Sciatic nerve (tissue), 2 donors: ENCODE results near the gene MGAT4A. TPM values are rescaled to one million over a fixed set of nuclear protein-coding genes. Genes with fewer than 3 reads are reported as not detected.
"Not testable (repeated sequence)": the region's sequence is repeated elsewhere in the genome, so short reads cannot be mapped to it uniquely, and the experiment has no call there.

Experiments
- ATAC-seq: fragments of 200-7000 bp; cut with Tn5 transposase; one replicate; pipeline ENCODE4 v1.9.1; 2020; ENCODE audit warnings: mild to moderate bottlenecking, moderate library complexity
- DNase-seq: peaks from one replicate; pipeline ENCODE4 v3.0.0-alpha.2; 2020; ENCODE audit warnings: low spot score
- intact Hi-C: fragments of 100-400 bp; cut with DNase I; formaldehyde crosslinking; loops from one replicate; pipeline ENCODE4 v1.14.2; 2022
- total RNA-seq: library from RNA; stranded (reverse); fragmentation: NEBNext Ultra II Directional; extraction: Animal tissue kit (Norgen Biotek cat#: 25700); gene quantifications from one replicate; pipeline ENCODE4 v1.2.1, GENCODE V29; 2021
- donor health status: DM: no; HTN: no; CAD: no.
- donor health status: DM: no; HTN: no; CAD: no.

MGAT4A gene
- total RNA-seq, 1 donor from 2014 or later = 46.0 TPM

DNA sequence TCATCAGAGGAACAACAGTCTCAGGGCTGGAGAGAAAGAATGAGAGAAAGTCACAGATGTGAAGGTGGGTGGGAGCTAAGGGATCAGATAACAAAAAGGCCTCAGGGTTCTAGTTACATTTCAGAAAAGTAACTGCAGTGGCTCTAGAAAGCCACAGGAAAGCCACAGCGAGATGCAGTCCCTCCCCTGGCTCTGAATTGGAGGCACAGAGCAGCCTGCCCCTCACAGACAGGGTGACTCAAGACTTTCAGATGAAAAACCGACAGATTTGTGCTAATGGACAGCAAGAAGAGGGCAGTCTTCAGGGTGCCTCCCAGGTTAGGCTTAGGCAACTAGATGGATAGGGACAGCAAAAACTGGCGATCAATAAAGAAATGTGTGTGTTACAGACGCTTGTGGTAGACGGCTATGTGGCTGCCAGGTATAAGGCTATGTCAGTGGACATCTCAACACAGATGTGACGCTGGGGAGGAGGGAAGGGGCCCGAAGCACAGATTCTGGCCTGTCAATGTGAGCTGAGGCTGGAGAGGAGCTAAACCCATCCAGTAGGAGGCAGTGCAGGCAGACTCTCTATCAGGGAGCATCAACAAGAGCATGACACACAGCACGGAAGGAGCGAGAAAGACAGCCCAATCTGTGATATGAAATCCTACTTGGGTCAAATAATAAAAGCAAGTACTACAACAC is 96.4 kb downstream of the MGAT4A start:
- intact Hi-C loops = no loop called here
- DNase-seq = no peak
- ATAC-seq = no peak

DNA sequence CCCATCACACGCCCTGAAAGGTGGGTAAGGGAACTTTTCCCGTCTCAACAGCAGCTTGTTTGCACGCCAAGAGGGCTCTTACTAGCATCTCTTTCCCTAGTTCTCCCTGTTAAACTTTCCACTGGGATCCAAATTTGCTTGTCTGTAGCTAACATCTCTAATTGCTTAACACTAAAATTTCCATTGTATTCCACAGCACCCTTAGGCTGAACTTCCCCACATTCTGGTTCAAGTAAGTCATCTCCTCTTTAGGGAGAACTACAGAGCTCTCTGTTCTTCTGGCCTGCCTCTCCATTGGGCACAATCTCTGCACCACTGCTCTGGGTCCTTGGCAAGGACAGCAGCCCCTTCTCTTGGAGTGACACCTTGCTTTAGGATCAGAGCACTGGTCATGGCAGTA is 98.6 kb downstream of the MGAT4A start:
- intact Hi-C loops = no loop called here
- DNase-seq (no peak), ATAC-seq (no peak)

DNA sequence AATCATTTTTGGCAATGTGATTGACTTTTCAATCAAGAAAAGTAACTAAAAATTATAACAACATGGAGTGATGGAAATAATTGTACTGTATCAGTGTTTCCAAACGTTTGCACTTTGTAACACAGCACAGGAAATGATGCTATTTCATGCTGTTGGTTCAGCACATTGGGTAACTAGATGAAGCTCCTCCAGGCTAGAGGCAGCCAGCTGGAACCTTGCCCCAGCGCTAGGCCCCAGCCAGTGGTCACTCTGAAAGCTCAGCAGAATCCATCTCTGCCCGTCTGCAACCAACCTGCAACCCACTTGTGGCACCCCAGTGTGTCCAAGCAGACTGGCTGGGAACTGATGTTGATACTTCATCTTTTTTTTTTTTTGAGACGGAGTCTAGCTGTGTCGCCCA is 107.3 kb downstream of the MGAT4A start:
- DNase-seq (peak; percentile 74), ATAC-seq (peak; percentile 66)
- intact Hi-C loops = no loop called here

DNA sequence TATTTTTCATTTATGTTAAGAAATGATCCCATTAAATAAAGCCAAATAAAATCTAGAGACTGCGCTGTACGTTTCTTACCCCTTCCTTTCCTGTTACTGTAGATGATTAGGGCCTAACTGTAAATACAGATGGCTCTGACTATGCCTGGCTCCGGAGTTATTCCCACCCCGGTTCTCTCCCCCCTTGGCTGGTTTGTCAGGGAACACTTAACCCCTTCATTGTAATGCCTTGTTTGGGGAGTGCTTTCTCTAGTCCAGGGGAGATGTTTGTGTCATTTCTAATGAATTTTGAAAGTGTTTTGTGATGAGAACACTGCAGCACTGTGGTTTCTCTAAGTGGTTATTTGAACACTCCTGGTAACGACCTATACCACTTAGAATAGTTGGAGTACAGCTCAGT is 113.8 kb downstream of the MGAT4A start:
- no peak for DNase-seq
- no peak for ATAC-seq

DNA sequence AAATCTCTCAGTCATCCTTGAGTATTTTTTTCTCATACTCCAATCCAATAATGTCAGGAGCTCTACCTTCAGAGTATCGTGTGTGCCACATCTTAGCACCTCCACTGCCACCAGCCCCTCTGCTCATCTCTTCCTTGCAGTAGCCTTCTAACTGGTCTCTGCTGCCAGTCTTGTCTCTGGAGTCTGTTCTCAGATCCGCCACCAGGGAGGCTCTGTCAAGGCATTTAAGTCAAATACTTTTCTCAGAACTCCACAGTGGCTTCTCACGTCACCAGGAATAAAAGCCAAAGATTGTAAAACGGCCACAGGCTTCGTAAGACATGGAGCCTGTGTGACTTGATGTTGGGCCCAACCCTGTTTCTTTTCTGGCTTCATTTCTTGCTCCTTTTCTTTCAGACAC is 115.5 kb downstream of the MGAT4A start:
- intact Hi-C loops = no loop called here
- ATAC-seq (no peak), DNase-seq (no peak)

More for the DNA sequence above, 113.8 kb downstream of the MGAT4A start:
- intact Hi-C loops = no loop called here

DNA sequence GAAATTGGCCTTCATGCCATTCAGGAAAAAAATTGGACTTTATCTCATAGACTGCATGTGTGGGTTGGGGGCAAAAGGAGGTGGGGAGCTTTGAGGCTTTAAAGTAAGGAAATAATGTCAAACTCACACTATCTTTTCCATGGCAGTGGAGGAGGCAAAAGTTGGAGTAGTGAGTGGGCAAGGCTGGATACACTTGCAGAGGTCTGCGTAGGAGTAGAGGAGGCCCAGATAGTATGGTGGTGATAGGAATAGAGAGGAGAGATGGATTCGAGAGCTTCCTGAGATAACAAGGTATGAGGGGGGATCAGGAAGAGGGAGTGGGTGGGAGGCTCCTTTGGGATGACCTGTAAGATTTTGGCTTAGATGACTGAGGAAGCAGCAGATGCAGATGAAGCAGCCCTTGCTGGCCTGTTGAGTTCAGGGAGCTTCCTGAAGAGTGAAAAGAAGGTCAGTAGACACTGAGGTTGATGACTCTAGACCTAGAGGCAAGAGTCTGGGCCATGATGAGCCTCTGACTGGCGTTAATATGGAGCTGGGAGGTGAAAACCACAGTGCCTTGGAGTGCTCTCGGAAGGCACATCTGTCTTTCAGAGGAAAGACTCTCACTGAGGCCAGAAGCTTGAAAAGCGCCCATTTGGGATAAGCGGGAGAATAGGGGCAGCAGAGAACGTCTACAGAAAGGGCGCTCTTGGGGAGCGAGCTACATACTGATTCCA is 116.8 kb downstream of the MGAT4A start:
- intact Hi-C loops = no loop called here
- DNase-seq (no peak), ATAC-seq (no peak)

DNA sequence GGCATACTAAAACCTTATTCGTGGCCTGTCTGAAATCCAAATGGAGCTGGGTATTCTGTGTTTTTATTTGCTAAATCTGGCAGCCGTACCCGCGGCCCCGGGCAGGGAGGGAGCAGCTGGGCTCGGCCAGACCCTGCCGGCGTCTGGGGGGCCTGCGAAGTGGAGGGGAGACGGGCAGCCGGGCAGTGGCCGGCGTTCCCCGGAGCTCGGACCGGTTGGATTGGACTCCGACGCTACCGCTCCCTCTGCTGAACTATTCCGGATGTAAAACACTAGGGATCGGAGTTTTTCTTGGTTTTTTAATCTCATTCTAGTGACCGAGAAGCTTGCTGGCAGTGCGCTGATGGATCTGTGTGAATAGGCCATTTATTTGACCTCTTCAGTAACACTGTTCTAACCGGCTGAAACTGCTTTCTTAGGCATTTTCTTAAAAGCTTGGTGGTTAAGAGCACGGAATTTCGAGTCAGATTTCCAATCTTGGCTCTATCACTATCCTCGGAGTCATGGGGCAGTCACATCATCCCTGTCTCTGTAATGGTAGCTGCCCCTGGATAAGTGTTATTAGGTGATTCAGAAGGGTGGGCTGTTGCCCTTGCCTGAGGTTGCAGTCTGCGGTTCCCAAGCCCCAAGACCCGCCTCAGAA is 121.8 kb downstream of the MGAT4A start:
- ATAC-seq (peak; percentile 51), DNase-seq (no peak)
- intact Hi-C loops = no loop called here

DNA sequence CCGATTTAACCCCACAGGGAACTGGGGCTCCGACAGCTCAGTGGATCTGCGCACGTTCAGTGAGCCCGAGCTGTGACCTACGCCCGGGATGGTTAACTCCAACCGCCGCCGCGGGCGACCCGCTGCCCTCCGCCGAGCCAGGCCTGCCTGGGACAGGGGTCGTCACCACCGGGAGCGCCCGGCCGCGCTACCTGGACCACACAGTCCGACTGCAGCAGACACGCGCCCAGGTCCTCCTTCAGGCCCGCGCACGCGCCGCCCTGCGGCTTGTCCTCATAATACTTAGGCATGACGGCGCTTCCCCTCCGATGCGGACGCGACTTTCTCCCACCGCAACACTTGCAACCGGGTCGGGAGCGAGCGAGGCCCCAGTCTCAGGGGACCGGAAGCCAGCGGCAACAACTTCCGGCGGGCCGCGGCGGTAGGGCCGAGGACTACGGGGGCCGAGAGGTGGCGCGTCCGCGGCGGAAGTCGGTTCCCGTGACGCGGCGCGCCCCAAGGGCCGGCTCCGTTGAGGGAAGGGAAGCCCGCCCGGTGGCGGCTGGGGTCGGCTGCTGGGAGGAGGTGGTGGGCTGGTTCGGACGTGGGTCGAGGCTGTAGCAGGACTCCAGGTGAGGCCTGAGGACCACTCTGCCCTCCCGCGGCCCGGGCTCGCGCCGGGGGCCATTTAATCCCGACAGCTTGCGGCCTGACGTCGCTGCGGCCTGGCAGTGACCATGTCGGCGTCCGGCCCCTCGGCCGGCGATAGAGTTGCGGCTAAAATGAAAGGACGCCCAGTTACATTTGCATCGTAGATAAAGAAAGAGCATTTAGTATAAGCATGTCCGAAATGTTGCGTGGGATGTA is 122.6 kb downstream of the MGAT4A start, which contains the start of the genes COA5 and UNC50:
Gene COA5 (minus strand): TSS at position 397 of the 846 bp plus-strand sequence. CDS start 107 bp downstream, at position 290.
Gene UNC50 (plus strand): TSS at position 474 of the 846 bp plus-strand sequence. CDS start 1,171 bp downstream, outside the sequence.
- ATAC-seq (peak; percentile 98), DNase-seq (peak; percentile 95)
- intact Hi-C loops = no loop called here

DNA sequence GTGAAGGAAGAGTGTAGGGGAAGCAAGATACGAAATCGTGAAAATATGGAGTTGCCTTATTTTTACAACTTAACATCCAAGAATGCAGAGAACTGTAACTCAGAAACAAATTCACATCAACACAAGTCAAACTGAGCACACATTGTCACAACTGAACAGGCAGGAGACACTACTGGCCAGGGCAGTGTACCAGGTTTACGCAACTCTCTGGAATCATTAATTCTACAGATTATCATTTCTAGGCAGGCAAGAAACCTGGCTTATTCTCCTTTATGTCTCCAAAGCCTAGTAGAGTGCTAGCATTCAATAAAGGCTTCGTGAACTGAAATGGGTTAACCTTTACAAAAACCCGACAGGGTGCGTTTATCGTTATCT is 123.2 kb downstream of the MGAT4A start:
- DNase-seq (no peak), ATAC-seq (peak; percentile 34)
- intact Hi-C loops = no loop called here

DNA sequence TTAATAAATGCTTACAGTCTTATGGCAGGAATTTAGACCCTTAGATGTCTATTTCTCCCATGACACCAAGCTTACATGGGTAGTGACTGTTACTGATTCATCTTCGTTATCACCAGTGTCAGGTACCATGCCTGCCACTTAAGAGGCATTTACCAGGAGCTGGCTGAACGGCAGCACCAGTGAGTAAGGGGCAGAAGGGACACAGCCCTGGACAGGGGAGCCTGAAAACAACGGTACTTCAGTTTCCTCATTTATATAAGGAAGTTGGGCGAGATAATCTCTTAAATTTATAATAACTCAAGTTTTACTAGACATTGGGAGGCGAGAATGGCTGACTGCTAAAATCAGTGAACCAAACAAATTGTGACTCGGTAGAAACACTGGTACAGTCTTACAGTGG is 123.8 kb downstream of the MGAT4A start:
- ATAC-seq (no peak), DNase-seq (no peak)
- intact Hi-C loops = no loop called here

DNA sequence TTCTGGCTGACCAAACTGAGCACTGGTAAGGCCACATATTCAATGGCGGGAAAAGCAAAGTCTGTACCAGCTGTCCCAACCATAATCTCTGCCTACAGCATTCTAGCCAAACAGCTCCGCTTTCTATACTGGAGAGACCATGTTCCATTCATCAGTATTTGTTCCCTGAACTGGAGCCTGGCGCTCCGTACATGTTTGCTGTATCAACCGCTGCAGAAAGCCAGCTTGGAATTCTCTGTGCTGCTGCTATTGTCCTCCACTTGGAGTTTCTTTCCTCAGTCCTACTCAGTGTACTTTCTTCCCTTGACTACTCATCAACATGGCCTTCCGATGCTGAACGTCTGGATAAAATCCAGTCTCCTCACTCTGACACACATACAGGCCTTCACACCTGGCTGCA is 124.5 kb downstream of the MGAT4A start:
- intact Hi-C loops = no loop called here
- DNase-seq (no peak), ATAC-seq (no peak)

DNA sequence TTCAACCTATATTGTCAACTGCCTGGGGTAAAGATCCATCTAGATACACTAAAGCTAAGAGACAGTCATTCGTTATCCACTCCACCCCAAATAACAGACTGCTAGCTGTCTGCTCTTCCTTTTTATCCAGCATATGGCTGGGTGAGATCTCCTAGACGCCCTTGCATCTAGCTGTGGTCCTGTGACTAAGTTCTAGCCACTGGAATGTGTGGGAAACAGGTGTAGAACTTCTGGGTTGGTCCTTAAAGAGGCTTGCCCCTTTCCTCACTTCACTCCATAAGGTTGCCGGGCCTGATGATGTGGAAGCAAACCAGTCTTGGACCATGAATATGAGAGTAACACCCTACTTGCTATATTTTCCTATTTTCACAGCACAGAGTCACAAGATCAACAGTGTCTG is 125.9 kb downstream of the MGAT4A start:
- ATAC-seq (no peak), DNase-seq (no peak)
- intact Hi-C loops = no loop called here

DNA sequence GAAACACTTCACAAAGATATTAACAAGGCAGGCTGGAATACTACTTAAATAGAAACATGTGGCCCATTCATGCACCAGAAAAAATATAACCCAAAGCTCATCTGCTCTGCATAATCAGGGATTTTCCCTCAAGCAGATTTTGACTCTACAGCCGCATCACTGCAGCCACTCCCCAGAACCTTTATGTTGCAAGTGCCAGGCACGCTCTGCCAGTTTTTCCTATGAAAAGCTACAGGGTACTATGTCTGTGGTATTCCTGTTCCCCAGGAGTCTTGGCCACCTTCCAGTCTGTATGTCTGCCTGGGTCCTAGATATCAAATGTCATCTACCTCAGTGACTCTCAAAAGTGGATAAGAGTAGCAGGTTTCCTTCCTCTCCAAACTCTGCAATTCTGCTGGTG is 126.4 kb downstream of the MGAT4A start:
- intact Hi-C loops = no loop called here

DNA sequence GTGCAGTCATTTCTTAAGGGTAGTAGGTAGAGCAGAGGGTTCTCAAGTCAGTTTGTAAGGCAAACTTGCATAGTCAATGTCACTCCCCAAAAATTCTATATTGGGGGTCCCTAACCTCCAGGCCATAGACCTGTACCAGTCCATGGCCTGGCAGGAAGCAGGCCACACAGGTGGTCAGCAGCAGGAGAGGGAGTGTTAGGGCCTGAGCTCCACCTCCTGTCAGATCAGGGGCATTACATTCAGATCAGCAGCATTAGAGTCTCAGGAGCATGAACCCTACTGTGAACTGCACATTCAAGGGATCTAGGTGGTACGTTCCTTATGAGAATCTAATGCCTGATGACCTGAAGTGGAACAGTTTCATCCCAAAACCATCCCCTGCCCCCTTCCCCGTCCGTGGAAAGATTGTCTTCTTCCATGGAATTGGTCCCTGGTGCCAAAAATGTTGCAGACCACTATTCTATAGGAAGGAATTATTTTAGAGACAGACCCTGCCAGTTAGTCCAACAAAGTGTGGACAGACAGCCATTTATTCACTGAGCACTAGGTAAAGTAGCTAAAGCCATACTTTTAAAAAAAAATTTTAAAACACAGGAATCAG is 129.3 kb downstream of the MGAT4A start:
- DNase-seq (no peak), ATAC-seq (no peak)
- intact Hi-C loops = no loop called here

More for the DNA sequence above, 126.4 kb downstream of the MGAT4A start:
- ATAC-seq (no peak), DNase-seq (no peak)

DNA sequence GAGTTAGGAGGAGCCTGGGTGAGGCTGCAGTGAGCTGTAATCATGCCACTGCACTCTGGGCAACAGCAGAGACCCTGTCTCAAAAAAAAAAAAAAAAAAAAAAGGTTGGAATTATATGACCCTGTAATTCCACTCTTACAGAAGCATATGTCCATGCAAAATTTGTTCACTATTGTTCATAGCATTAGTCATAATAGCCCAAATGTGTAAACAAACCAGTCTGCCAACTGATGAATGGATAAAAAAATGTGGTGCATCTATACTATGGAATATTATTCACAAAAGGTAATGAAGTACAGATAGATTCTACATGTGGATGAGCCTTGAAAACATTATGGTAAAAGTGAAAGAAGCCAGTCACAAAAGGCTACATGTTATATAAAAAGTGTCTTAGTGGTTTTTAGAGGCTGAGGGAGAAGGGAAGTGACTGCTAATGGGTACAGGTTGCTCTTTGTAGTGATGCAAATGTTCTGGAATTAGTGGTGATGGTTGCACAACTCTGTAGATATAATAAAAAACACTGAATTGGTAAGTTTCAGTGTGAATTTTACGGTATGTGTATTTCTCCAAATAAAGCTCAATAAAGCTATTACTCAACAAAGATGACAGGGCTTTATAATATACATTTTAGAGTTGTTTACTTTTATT is 132.0 kb downstream of the MGAT4A start:
- DNase-seq = no peak
- intact Hi-C loops = no loop called here
- ATAC-seq = no peak

DNA sequence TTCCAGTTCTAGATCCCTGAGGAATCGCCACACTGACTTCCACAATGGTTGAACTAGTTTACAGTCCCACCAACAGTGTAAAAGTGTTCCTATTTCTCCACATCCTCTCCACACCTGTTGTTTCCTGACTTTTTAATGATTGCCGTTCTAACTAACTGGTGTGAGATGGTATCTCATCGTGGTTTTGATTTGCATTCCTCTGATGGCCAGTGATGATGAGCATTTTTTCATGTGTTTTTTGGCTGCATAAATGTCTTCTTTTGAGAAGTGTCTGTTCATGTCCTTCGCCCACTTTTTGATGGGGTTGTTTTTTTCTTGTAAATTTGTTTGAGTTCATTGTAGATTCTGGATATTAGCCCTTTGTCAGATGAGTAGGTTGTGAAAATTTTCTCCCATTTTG is 136.3 kb downstream of the MGAT4A start:
- DNase-seq, intact Hi-C loops, ATAC-seq: not testable (repeated sequence)

DNA sequence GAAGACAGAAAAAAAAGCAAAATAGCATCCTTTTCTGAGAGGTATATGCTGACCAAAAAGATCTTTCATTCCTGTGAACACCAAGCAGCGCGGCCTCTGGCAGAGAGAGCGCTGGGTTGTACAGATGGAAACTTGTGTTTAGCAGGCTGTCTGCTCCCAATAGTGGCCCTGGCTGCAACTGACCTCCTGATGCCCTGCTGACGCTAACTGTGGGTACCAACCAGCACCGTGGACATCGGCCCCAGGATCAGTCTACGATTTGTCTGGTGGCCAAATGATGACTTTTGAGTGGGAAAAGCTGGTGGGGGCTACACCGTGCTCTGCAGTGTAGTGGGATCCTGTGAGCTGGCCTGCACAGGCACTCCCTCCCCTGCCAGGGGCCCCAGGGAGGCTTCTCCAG is 138.4 kb downstream of the MGAT4A start:
- ATAC-seq (no peak), DNase-seq (no peak)
- intact Hi-C loops = no loop called here

DNA sequence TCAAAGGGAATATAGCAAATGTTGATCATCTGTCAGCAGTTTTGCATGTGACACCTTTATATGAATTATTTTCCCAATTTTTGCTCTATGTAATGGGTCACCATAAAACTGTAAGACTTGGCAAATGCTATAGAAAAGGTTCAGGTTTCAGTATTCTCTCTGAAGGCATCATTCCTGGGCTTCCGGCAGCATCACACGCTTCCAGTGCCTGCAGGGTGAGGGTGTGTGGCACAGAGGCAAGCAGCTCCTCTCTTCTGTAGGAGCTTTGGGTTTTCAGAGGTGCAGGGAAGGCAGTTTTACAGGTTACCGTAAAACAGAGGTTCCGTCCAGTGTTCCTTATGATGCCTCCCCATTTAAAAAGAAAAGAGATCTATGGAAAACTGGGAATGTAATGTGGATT is 141.4 kb downstream of the MGAT4A start:
- ATAC-seq (no peak), DNase-seq (no peak)
- intact Hi-C loops = no loop called here
